Upper lobe of right lung (tissue), 1 donor: ENCODE measurements around the gene LGMN. TPM values are rescaled to one million over a fixed set of nuclear protein-coding genes. Genes with fewer than 3 reads are reported as not detected.
A peak's percentile ranks its signal among the peaks of the same experiment; 100 is the strongest.

Source experiments
- ATAC-seq: fragments of 200-7000 bp; cut with Tn5 transposase; one replicate; pipeline ENCODE4 v1.9.1; 2020; ENCODE audit warnings: mild to moderate bottlenecking, moderate library complexity
- DNase-seq: peaks from one replicate; pipeline ENCODE4 v3.0.0-alpha.2; 2020
- H3K27ac ChIP-seq: fragments of 200-600 bp; one replicate; pipeline ENCODE4 v1.8.0; 2022
- H3K27me3 ChIP-seq: fragments of 200-600 bp; one replicate; pipeline ENCODE4 v1.8.0; 2022; ENCODE audit warnings: mild to moderate bottlenecking
- H3K36me3 ChIP-seq: fragments of 200-600 bp; one replicate; pipeline ENCODE4 v1.8.0; 2022
- H3K4me1 ChIP-seq: fragments of 200-600 bp; one replicate; pipeline ENCODE4 v1.8.0; 2022
- H3K4me3 ChIP-seq: fragments of 200-600 bp; one replicate; pipeline ENCODE4 v1.8.0; 2022; ENCODE audit warnings: mild to moderate bottlenecking
- H3K9me3 ChIP-seq: fragments of 200-600 bp; one replicate; pipeline ENCODE4 v1.8.0; 2022
- CTCF ChIP-seq: fragments of 200-600 bp; IDR thresholded peaks from one replicate; pipeline ENCODE4 v1.8.0; 2022; ENCODE audit warnings: antibody characterized with exemption
- intact Hi-C: fragments of 100-400 bp; cut with DNase I; formaldehyde crosslinking; loops from one replicate; pipeline ENCODE4 v1.11.0; 2022
- total RNA-seq: library from RNA; stranded (reverse); fragmentation: NEBNext Ultra II Directional; extraction: Animal tissue kit (Norgen Biotek cat#: 25700); gene quantifications from one replicate; pipeline ENCODE4 v1.2.1, GENCODE V29; 2021
- donor health status: DM: no; HTN: yes; CAD: no; lungs with severe emphysema.

Gene LGMN
- total RNA-seq, 1 donor from 2014 or later, result 140 TPM

- no peak for DNase-seq
- peaks cover 4% of the 10 kb centered on the region for H3K4me1 ChIP-seq
- no peaks in the 10 kb centered on the region for H3K36me3 ChIP-seq
- no peak overlapping the region for H3K27ac ChIP-seq
- no peak for ATAC-seq
- intact Hi-C loops, result loop anchor here (10.0 kb wide), 1 partner anchor 75 kb away; no protein-coding TSS in a partner anchor
- H3K9me3 ChIP-seq, result peaks cover 11% of the 10 kb centered on the region
- H3K4me3 ChIP-seq, result no peak overlapping the region
- TF ChIP-seq CTCF, result no peak
- H3K27me3 ChIP-seq, result no peaks in the 10 kb centered on the region
These were observed 41.1 kb upstream of the LGMN start for GRCh38 chr14:92789457-92790089.

GRCh38 chr14:92787554-92787953, 39.1 kb upstream of the LGMN start:
- no peaks in the 10 kb centered on the region for H3K4me1 ChIP-seq
- no peaks in the 10 kb centered on the region for H3K36me3 ChIP-seq
- no peak overlapping the region for H3K4me3 ChIP-seq
- intact Hi-C loops, result loop anchor here (10.0 kb wide), 1 partner anchor 73 kb away; no protein-coding TSS in a partner anchor
- peaks cover 11% of the 10 kb centered on the region for H3K9me3 ChIP-seq
- ATAC-seq (no peak), DNase-seq (no peak)
- H3K27ac ChIP-seq, result no peak overlapping the region
- no peaks in the 10 kb centered on the region for H3K27me3 ChIP-seq
- TF ChIP-seq CTCF, result no peak

GRCh38 chr14:92786427-92786756, 38.0 kb upstream of the LGMN start:
- Histone ChIP-seq H3K36me3 (no peaks in the 10 kb centered on the region), H3K27ac (no peak overlapping the region), H3K9me3 (peaks cover 11% of the 10 kb centered on the region), H3K4me3 (no peak overlapping the region), H3K4me1 (no peaks in the 10 kb centered on the region), H3K27me3 (no peaks in the 10 kb centered on the region)
- TF ChIP-seq CTCF, result no peak
- no peak for ATAC-seq
- no peak for DNase-seq
- intact Hi-C loops, result loop anchor here (10.0 kb wide), 1 partner anchor 72 kb away; no protein-coding TSS in a partner anchor

- Histone ChIP-seq H3K4me1 (no peaks in the 10 kb centered on the region), H3K4me3 (no peak overlapping the region), H3K27ac (no peak overlapping the region), H3K27me3 (no peaks in the 10 kb centered on the region), H3K36me3 (no peaks in the 10 kb centered on the region), H3K9me3 (peaks cover 11% of the 10 kb centered on the region)
- intact Hi-C loops, result loop anchor here (10.0 kb wide), 1 partner anchor 71 kb away; no protein-coding TSS in a partner anchor
- DNase-seq (no peak), ATAC-seq (peak; percentile 62)
- TF ChIP-seq CTCF, result no peak
These were observed 37.4 kb upstream of the LGMN start for GRCh38 chr14:92785667-92786426.

- intact Hi-C loops, result loop anchor here (10.0 kb wide), 1 partner anchor 69 kb away; no protein-coding TSS in a partner anchor
- no peak for DNase-seq
- peak; percentile 78 for ATAC-seq
These were observed 35.5 kb upstream of the LGMN start for GRCh38 chr14:92783813-92784431.

More at GRCh38 chr14:92783813-92784431, 35.5 kb upstream of the LGMN start:
- Histone ChIP-seq H3K4me3 (no peak overlapping the region), H3K27ac (no peak overlapping the region), H3K4me1 (no peaks in the 10 kb centered on the region), H3K9me3 (no peaks in the 10 kb centered on the region), H3K36me3 (no peaks in the 10 kb centered on the region), H3K27me3 (no peaks in the 10 kb centered on the region)
- peak; percentile 67 for TF ChIP-seq CTCF
